Gastroesophageal sphincter (tissue), 3 donors: ENCODE results near the gene GJA4.

Experiments used
- EP300 ChIP-seq: sonication (generic); formaldehyde crosslinking; IDR thresholded peaks from one replicate; pipeline ENCODE4 v1.6.1; 2017; ENCODE audit warnings: antibody characterized with exemption, mild to moderate bottlenecking
- TF ChIP-seq, protein P1 (sequence below), 4 experiments: fragments of 200-600 bp in 2 of 4; fragments of 450-650 bp in 2 of 4; sonication (generic) in 1 of 4; IDR thresholded peaks; one replicate each; pipeline ENCODE4 v1.5.1; 2017 to 2019; ENCODE audit warnings: antibody characterized with exemption in 4 of 4, mild to moderate bottlenecking in 2 of 4, moderate library complexity in 2 of 4

DNA sequence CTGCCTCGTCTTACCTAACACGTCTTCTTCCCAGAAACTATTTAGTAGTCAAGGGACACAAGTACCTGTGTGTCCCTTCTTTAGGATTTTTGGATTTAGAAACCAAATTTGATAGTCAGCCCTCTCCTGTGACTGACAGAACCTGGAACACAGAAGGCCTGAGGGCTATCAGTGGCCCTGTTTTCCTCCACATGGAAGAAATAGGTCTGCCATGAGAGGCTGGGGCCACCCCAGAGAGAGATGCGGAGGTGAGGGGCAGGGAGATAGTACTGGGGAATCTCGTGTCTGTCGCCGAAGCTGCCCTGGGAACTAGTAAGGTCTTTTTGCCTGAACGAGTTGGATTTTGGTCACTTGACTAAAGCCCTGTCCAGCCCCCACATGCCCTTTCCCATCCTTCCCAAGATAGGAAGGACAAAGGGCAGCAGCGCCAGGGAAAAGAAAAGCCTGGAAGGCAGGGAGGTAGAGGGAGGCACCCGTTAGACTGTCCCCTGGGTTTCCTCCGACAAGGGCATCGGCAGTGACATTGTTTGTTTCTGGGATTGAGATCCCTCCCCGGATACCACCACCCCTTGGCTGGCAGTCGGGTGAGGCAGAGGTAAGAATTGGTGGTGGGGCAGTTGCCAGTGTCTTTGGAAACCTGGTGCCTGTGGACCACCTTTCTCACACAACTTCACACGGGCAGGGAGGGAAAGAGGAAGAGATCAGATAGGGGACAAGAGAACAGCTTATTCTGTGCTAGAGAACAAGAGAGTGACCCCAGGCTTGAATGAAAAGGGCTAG lies 46.9 kb downstream of the GJA4 start:
- TF ChIP-seq, protein P1, sequence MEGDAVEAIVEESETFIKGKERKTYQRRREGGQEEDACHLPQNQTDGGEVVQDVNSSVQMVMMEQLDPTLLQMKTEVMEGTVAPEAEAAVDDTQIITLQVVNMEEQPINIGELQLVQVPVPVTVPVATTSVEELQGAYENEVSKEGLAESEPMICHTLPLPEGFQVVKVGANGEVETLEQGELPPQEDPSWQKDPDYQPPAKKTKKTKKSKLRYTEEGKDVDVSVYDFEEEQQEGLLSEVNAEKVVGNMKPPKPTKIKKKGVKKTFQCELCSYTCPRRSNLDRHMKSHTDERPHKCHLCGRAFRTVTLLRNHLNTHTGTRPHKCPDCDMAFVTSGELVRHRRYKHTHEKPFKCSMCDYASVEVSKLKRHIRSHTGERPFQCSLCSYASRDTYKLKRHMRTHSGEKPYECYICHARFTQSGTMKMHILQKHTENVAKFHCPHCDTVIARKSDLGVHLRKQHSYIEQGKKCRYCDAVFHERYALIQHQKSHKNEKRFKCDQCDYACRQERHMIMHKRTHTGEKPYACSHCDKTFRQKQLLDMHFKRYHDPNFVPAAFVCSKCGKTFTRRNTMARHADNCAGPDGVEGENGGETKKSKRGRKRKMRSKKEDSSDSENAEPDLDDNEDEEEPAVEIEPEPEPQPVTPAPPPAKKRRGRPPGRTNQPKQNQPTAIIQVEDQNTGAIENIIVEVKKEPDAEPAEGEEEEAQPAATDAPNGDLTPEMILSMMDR (IDR thresholded peaks at IDR 0.05): no peak
- no peak for TF ChIP-seq EP300
